Stomach (tissue), 9 donors: ENCODE results near the gene ULK4. TPM values are rescaled to one million over a fixed set of nuclear protein-coding genes. Genes with fewer than 3 reads are reported as not detected.

Source experiments
- DNase-seq, 2 donors: peaks; one replicate each; pipeline versions ENCODE4 v3.0.0 to v3.0.0-alpha.2; 2013 to 2019
- H3K27ac ChIP-seq, 5 donors: fragments of 200-600 bp in 4 of 5; sonication (generic) in 4 of 5; one replicate each; pipeline ENCODE4 v1.5.1; 2013 to 2019; ENCODE audit warnings: mild to moderate bottlenecking in 1 of 5, moderate library complexity in 1 of 5
- H3K27me3 ChIP-seq, 3 donors: fragments of 200-600 bp; sonication (generic); one replicate each; pipeline ENCODE4 v1.5.1; 2017 to 2019; ENCODE audit warnings: mixed run types in 1 of 3
- H3K36me3 ChIP-seq, 4 donors: fragments of 200-600 bp; sonication (generic); 1 replicate in 3 of 4; 2 replicates in 1 of 4; pipeline ENCODE4 v1.5.1; 2016 to 2019
- H3K4me1 ChIP-seq, 4 donors: fragments of 200-600 bp; sonication (generic); one replicate each; pipeline ENCODE4 v1.5.1; 2016 to 2019
- H3K4me3 ChIP-seq, 4 donors: fragments of 200-600 bp; sonication (generic) in 3 of 4; one replicate each; pipeline ENCODE4 v1.5.1; 2016 to 2019; ENCODE audit warnings: mild to moderate bottlenecking in 1 of 4
- H3K9me3 ChIP-seq, 4 donors: fragments of 200-600 bp; sonication (generic); one replicate each; pipeline ENCODE4 v1.5.1; 2016 to 2019
- EP300 ChIP-seq: sonication (generic); formaldehyde crosslinking; IDR thresholded peaks from one replicate; pipeline ENCODE4 v1.6.1; 2017; ENCODE audit warnings: antibody characterized with exemption
- POLR2A ChIP-seq, 4 donors: fragments of 450-650 bp; IDR thresholded peaks; one replicate each; pipeline ENCODE4 v1.6.1; 2016; ENCODE audit warnings: antibody characterized with exemption in 4 of 4, control low read depth in 2 of 4, mild to moderate bottlenecking in 1 of 4, moderate library complexity in 1 of 4
- POLR2AphosphoS5 ChIP-seq, 3 donors: sonication (generic); formaldehyde crosslinking; IDR thresholded peaks; one replicate each; pipeline ENCODE4 v1.6.1; 2016; ENCODE audit warnings: antibody characterized with exemption in 3 of 3
- WGBS, 5 donors: extraction: QIAGEN DNeasy Blood & Tissue Kit in 3 of 5; methylation state at CpG; one replicate each; pipeline versions ENCODE4 v1.1.5 to v1.1.7; 2013 to 2018; 5-methylcytosine and 5-hydroxymethylcytosine counted together
- intact Hi-C: fragments of 100-400 bp; cut with DNase I; formaldehyde crosslinking; loops from one replicate; pipeline ENCODE4 v1.15.1; 2023; ENCODE audit warnings: low total_unique reads
- polyA plus RNA-seq, 3 donors: library from polyadenylated mRNA; stranded (reverse); fragments of 200-250 nt; gene quantifications; one replicate each; pipeline ENCODE4 v1.2.3, GENCODE V29; 2013
- small RNA-seq, 4 donors: library from RNA; depleted of rRNA; stranded (forward); fragments of <200 nt; gene quantifications; one replicate each; pipeline ENCODE3, GENCODE V24; 2016
- total RNA-seq, 5 donors: library from RNA; depleted of rRNA; stranded (reverse); fragments of >200 nt; gene quantifications; one replicate each; pipeline versions ENCODE4 v1.1.0 to v1.2.3, GENCODE V29; 2014 to 2016
- TF ChIP-seq, protein P1 (sequence below), 7 experiments: fragments of 450-650 bp in 4 of 7; fragments of 200-600 bp in 3 of 7; sonication (generic) in 3 of 7; IDR thresholded peaks; one replicate each; pipeline ENCODE4 v1.5.1; 2016 to 2019; ENCODE audit warnings: antibody characterized with exemption in 7 of 7, control low read depth in 2 of 7, mild to moderate bottlenecking in 1 of 7
- donor health status: healthy with polysubstance abuse.
- donor health status: Bipolar disorder and iron deficiency.
- donor health status: healthy.

The ULK4 gene
- total and polyA plus RNA-seq, 8 donors = 1.6 to 150 (median 7.4) TPM

DNA sequence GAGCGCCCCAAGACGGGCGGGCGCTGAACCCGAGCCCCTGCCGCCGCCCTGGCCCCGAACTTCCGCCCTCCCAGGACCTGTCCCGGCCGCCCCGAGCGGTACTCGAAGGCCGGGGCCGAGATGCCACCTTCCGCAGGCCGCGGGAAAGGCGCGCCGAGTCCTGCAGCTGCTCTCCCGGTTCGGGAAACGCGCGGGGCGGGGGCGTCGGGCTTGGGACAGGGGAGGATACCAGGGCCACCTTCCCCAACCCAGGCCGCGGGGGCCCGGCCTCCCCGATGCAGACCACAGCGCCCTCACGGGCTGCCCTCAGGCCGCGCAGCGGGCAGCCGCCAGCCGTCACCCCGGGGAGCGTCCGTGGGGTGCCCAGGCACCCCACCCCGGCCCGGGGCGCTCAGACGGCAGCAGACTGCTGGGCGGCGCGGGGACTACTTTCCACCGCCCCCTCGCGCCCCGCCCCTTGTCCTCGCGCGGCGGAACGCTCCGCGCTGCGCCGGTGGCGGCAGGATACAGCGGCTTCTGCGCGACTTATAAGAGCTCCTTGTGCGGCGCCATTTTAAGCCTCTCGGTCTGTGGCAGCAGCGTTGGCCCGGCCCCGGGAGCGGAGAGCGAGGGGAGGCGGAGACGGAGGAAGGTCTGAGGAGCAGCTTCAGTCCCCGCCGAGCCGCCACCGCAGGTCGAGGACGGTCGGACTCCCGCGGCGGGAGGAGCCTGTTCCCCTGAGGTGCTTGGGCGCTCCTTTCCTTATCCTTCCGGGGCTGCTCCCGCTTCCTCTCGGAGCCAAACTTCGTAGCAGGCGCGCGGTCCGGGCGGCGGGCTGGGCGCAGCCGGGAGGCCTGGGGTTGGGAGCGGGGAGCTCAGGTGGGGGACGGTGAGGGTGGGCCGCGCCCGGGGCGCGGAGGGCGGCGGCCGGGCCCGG is 762.7 kb downstream of the ULK4 start, which contains the start of gene CTNNB1:
Gene CTNNB1, plus strand, starts transcription at position 556 of the 916 bp plus-strand sequence. CDS start 24,564 bp downstream, outside the sequence.
- H3K9me3 ChIP-seq = no peaks in the 10 kb centered on the region
- H3K4me3 ChIP-seq = peak within 1 kb of the TSS; percentile 73 to 97 (median 87)
- peak; percentile 95 to 97 for DNase-seq
- intact Hi-C loops = no loop called here
- H3K27me3 ChIP-seq = no peaks in the 10 kb centered on the region
- WGBS, 5 donors = 0% methylated on average over 13 to 112 of the region's 112 CpGs
- peaks cover 16 to 39% (median 38%) of the 10 kb centered on the region in 4 donors for H3K4me1 ChIP-seq
- TF ChIP-seq EP300 (no peak), POLR2AphosphoS5 (IDR thresholded peaks at IDR 0.05) (peak; percentile 98 to 100 (median 100)), POLR2A (IDR thresholded peaks at IDR 0.05) (peak in 2 of 4 donors; percentile 84 to 98)
- TF ChIP-seq, protein P1, sequence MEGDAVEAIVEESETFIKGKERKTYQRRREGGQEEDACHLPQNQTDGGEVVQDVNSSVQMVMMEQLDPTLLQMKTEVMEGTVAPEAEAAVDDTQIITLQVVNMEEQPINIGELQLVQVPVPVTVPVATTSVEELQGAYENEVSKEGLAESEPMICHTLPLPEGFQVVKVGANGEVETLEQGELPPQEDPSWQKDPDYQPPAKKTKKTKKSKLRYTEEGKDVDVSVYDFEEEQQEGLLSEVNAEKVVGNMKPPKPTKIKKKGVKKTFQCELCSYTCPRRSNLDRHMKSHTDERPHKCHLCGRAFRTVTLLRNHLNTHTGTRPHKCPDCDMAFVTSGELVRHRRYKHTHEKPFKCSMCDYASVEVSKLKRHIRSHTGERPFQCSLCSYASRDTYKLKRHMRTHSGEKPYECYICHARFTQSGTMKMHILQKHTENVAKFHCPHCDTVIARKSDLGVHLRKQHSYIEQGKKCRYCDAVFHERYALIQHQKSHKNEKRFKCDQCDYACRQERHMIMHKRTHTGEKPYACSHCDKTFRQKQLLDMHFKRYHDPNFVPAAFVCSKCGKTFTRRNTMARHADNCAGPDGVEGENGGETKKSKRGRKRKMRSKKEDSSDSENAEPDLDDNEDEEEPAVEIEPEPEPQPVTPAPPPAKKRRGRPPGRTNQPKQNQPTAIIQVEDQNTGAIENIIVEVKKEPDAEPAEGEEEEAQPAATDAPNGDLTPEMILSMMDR (IDR thresholded peaks at IDR 0.05) = peak in 1 of 7 experiments; percentile 10
- no peaks in the 10 kb centered on the region for H3K36me3 ChIP-seq
- H3K27ac ChIP-seq = peak within 1 kb of the TSS; percentile 95 to 99 (median 96)

DNA sequence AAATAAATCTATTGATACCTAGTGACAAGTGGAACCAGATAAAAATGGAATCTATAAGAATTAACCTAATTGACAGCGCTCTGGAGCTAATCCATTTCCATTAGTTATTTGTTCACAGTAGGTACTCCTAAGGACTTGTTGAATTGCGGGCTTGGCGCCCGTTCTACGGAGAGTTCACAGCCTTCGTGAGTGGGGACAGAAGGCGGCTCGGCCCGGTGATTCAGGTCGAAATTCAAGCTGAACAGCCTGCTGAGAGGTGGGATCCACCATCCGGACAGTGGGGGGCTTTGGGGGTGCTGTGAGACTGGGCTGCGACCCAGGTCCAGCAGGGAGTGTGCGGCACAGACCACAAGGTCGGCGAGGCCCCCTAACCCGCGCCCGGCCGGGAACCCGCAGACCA is 763.4 kb downstream of the ULK4 start:
- WGBS, 5 donors = 7 to 19% (median 9%) methylated on average over 11 to 20 of the region's 20 CpGs

DNA sequence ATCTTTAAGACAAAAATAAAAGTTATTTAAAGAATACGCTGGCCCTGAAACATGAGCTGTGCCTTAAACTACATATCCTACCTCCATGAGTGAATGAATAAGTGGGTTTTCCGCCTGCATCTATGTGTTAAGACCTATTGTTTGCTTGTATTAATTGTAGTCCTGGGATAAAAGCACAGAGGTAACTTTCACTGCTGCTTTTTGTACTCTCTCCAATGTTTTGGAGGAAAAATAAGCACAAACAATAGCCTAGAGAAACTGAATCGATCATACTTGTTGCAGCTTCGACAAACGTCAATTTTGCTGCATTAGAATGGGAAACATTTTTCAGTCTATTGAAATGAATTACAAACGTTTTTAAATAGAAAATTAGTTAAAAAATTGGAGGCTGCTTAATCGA is 763.9 kb downstream of the ULK4 start:
- Histone ChIP-seq H3K36me3 (no peaks in the 10 kb centered on the region), H3K4me3 (peak overlapping the region in 1 of 4 donors; percentile 81), H3K27me3 (no peaks in the 10 kb centered on the region), H3K4me1 (peaks cover 13 to 28% (median 26%) of the 10 kb centered on the region in 4 donors), H3K9me3 (no peaks in the 10 kb centered on the region), H3K27ac (no peak overlapping the region)
- intact Hi-C loops = no loop called here
- TF ChIP-seq POLR2A (IDR thresholded peaks at IDR 0.05) (no peak), EP300 (no peak), POLR2AphosphoS5 (IDR thresholded peaks at IDR 0.05) (no peak)
- TF ChIP-seq, protein P1 (IDR thresholded peaks at IDR 0.05) = no peak
- 74 to 84% (median 78%) methylated on average over 7 of the region's 7 CpGs for WGBS, 5 donors
- no peak for DNase-seq

More for the DNA sequence above, 763.4 kb downstream of the ULK4 start:
- H3K4me1 ChIP-seq = peaks cover 13 to 33% (median 31%) of the 10 kb centered on the region in 4 donors
- H3K27ac ChIP-seq = peak overlapping the region; percentile 95 to 99 (median 96)
- H3K9me3 ChIP-seq = no peaks in the 10 kb centered on the region
- H3K36me3 ChIP-seq = no peaks in the 10 kb centered on the region
- intact Hi-C loops = no loop called here
- TF ChIP-seq EP300 (no peak), POLR2A (IDR thresholded peaks at IDR 0.05) (no peak), POLR2AphosphoS5 (IDR thresholded peaks at IDR 0.05) (no peak)
- TF ChIP-seq, protein P1 (IDR thresholded peaks at IDR 0.05) = no peak
- DNase-seq = peak; percentile 39 to 62
- H3K27me3 ChIP-seq = no peaks in the 10 kb centered on the region
- H3K4me3 ChIP-seq = peak overlapping the region; percentile 73 to 97 (median 87)

Small RNAs within 50 kb of the gene (small RNA-seq; reads per million reads assigned to genes)
- gene ATP6V0E1P2 = 0 reads per million in 4 donors
- 0 reads per million in 4 donors for gene RF00019
- gene RF00096 = 0 reads per million in 4 donors
- gene RF00602 = 0 reads per million in 4 donors

Other genes starting within 250 kb of the ULK4 start
- 100 to 1,000 TPM in 4 of 5 donors, 10 to 100 TPM in 1; 67.1 to 328 (median 107) TPM for gene TRAK1, start 129.3 kb upstream of the ULK4 start, total RNA-seq
- 10 to 100 TPM; 17.2 to 33.5 (median 20.1) TPM for gene TRAK1, start 129.3 kb upstream of the ULK4 start, polyA plus RNA-seq